ENCODE measurements around the gene CLEC14A. TPM values are rescaled to one million over a fixed set of nuclear protein-coding genes. Genes with fewer than 3 reads are reported as not detected.

Gene CLEC14A
- total RNA-seq, 1 experiment from 2014 or later: not detected

GRCh38 chr14:38257507-38257906 lies 1.6 kb upstream of the CLEC14A start:
- no peaks in the 10 kb centered on the region for H3K36me3 ChIP-seq (ENCODE audit: control insufficient read depth, insufficient read depth, low read length)
- DNase-seq: no peak
- no TSS peak for BruUV-seq (replicated peaks)
- Mint-ChIP-seq H3K36me3 (ENCODE audit: insufficient read depth, unreplicated experiment) (no peaks in the 10 kb centered on the region), H3K4me3 (ENCODE audit: unreplicated experiment) (no peak overlapping the region), H3K27ac (ENCODE audit: unreplicated experiment) (no peak overlapping the region), H3K4me1 (ENCODE audit: low read depth, unreplicated experiment) (no peaks in the 10 kb centered on the region), H3K27me3 (ENCODE audit: insufficient read depth, unreplicated experiment) (peaks cover 3% of the 10 kb centered on the region), H3K9me3 (ENCODE audit: unreplicated experiment) (no peaks in the 10 kb centered on the region)
- POLR2A ChIA-PET: no interaction called here
- no peak overlapping the region for H3K4me3 ChIP-seq (ENCODE audit: low read depth, low read length)
- TF ChIP-seq CTCF (IDR thresholded peaks at IDR 0.05; ENCODE audit: insufficient read depth in 1 of 2, low read depth in 1 of 2, low read length in 1 of 2, severe bottlenecking in 1 of 2, unreplicated experiment in 1 of 2): no peak
- H3K4me1 ChIP-seq: no peaks in the 10 kb centered on the region
- no peaks in the 10 kb centered on the region for H3K9me3 ChIP-seq
- intact Hi-C loops (cut with micrococcal nuclease; ENCODE audit: unreplicated experiment): no loop called here
- H3K27me3 ChIP-seq (replicated peaks; ENCODE audit: control insufficient read depth, insufficient read depth, low read length): no peaks in the 10 kb centered on the region
- CTCF ChIA-PET: no interaction called here

- no peaks in the 10 kb centered on the region for H3K27me3 Mint-ChIP-seq (ENCODE audit: insufficient read depth, unreplicated experiment)
- no peak for DNase-seq
- no peaks in the 10 kb centered on the region for H3K9me3 ChIP-seq
- no peaks in the 10 kb centered on the region for H3K27me3 ChIP-seq (replicated peaks; ENCODE audit: control insufficient read depth, insufficient read depth, low read length)
- no peaks in the 10 kb centered on the region for H3K36me3 Mint-ChIP-seq (ENCODE audit: insufficient read depth, unreplicated experiment)
- intact Hi-C loops (cut with micrococcal nuclease; ENCODE audit: unreplicated experiment): no loop called here
- TF ChIP-seq CTCF (IDR thresholded peaks at IDR 0.05; ENCODE audit: insufficient read depth in 1 of 2, low read depth in 1 of 2, low read length in 1 of 2, severe bottlenecking in 1 of 2, unreplicated experiment in 1 of 2): no peak
- H3K4me3 Mint-ChIP-seq (ENCODE audit: unreplicated experiment): no peak overlapping the region
- BruUV-seq (replicated peaks): no TSS peak
- H3K36me3 ChIP-seq (ENCODE audit: control insufficient read depth, insufficient read depth, low read length): no peaks in the 10 kb centered on the region
- CTCF ChIA-PET: no interaction called here
- POLR2A ChIA-PET: no interaction called here
- no peak overlapping the region for H3K4me3 ChIP-seq (ENCODE audit: low read depth, low read length)
- H3K4me1 Mint-ChIP-seq (ENCODE audit: low read depth, unreplicated experiment): no peaks in the 10 kb centered on the region
- no peak overlapping the region for H3K27ac Mint-ChIP-seq (ENCODE audit: unreplicated experiment)
- no peaks in the 10 kb centered on the region for H3K9me3 Mint-ChIP-seq (ENCODE audit: unreplicated experiment)
- H3K4me1 ChIP-seq: no peaks in the 10 kb centered on the region
These were observed 594 bp upstream of the CLEC14A start for GRCh38 chr14:38256533-38256840.

- Histone ChIP-seq H3K4me1 (no peaks in the 10 kb centered on the region), H3K36me3 (ENCODE audit: control insufficient read depth, insufficient read depth, low read length) (no peaks in the 10 kb centered on the region), H3K27me3 (replicated peaks; ENCODE audit: control insufficient read depth, insufficient read depth, low read length) (no peaks in the 10 kb centered on the region), H3K9me3 (no peaks in the 10 kb centered on the region), H3K4me3 (ENCODE audit: low read depth, low read length) (no peak overlapping the region)
- no peaks in the 10 kb centered on the region for H3K27me3 Mint-ChIP-seq (ENCODE audit: insufficient read depth, unreplicated experiment)
- H3K9me3 Mint-ChIP-seq (ENCODE audit: unreplicated experiment): no peaks in the 10 kb centered on the region
- H3K36me3 Mint-ChIP-seq (ENCODE audit: insufficient read depth, unreplicated experiment): no peaks in the 10 kb centered on the region
- CTCF ChIA-PET: no interaction called here
- no peak for TF ChIP-seq CTCF (IDR thresholded peaks at IDR 0.05; ENCODE audit: insufficient read depth in 1 of 2, low read depth in 1 of 2, low read length in 1 of 2, severe bottlenecking in 1 of 2, unreplicated experiment in 1 of 2)
- POLR2A ChIA-PET: no interaction called here
- H3K4me1 Mint-ChIP-seq (ENCODE audit: low read depth, unreplicated experiment): no peaks in the 10 kb centered on the region
- BruUV-seq (replicated peaks): no TSS peak
- H3K4me3 Mint-ChIP-seq (ENCODE audit: unreplicated experiment): no peak overlapping the region
- no peak overlapping the region for H3K27ac Mint-ChIP-seq (ENCODE audit: unreplicated experiment)
- intact Hi-C loops (cut with micrococcal nuclease; ENCODE audit: unreplicated experiment): no loop called here
- no peak for DNase-seq
These were observed 553 bp downstream of the CLEC14A start for GRCh38 chr14:38255408-38255672.
